ENCODE data around the gene CLDND2.

DNA sequence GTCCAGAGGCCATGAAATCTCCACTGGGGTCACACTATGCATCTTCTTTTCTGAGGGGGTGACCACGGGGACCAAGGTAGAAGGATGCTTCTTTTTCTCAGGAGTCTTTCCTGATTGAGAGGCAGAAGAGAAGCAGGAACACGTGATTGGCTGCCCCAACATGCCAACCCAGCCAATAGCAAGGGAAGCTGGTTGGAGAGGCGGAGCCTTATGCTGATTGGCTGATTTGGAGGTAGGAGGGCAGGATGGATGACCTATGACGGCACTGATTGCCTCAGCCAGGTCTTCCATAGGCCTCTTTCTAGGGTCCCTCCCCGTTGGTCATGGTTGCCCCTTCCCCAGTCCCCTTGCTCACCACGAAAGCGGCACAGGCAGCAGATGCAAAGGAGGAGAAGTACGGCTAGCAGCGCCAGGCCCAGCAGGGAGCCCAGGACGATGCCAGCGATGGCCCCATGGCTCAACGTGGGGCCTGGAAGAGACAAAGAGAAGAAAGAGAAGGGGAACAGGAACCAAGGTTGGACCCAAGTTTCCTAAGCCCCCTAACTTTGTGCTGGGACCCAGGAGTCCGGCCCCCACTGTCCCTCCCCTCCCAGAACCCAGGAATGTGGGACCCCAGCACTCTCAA lies 34.9 kb downstream of the CLDND2 start:
- TF ChIP-seq, protein P1, sequence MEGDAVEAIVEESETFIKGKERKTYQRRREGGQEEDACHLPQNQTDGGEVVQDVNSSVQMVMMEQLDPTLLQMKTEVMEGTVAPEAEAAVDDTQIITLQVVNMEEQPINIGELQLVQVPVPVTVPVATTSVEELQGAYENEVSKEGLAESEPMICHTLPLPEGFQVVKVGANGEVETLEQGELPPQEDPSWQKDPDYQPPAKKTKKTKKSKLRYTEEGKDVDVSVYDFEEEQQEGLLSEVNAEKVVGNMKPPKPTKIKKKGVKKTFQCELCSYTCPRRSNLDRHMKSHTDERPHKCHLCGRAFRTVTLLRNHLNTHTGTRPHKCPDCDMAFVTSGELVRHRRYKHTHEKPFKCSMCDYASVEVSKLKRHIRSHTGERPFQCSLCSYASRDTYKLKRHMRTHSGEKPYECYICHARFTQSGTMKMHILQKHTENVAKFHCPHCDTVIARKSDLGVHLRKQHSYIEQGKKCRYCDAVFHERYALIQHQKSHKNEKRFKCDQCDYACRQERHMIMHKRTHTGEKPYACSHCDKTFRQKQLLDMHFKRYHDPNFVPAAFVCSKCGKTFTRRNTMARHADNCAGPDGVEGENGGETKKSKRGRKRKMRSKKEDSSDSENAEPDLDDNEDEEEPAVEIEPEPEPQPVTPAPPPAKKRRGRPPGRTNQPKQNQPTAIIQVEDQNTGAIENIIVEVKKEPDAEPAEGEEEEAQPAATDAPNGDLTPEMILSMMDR (tag by site-specific recombination; IDR thresholded peaks at IDR 0.05): no peak
- TF ChIP-seq GLIS1 (tag by site-specific recombination; IDR thresholded peaks at IDR 0.05): no peak
- TF ChIP-seq, protein P2, sequence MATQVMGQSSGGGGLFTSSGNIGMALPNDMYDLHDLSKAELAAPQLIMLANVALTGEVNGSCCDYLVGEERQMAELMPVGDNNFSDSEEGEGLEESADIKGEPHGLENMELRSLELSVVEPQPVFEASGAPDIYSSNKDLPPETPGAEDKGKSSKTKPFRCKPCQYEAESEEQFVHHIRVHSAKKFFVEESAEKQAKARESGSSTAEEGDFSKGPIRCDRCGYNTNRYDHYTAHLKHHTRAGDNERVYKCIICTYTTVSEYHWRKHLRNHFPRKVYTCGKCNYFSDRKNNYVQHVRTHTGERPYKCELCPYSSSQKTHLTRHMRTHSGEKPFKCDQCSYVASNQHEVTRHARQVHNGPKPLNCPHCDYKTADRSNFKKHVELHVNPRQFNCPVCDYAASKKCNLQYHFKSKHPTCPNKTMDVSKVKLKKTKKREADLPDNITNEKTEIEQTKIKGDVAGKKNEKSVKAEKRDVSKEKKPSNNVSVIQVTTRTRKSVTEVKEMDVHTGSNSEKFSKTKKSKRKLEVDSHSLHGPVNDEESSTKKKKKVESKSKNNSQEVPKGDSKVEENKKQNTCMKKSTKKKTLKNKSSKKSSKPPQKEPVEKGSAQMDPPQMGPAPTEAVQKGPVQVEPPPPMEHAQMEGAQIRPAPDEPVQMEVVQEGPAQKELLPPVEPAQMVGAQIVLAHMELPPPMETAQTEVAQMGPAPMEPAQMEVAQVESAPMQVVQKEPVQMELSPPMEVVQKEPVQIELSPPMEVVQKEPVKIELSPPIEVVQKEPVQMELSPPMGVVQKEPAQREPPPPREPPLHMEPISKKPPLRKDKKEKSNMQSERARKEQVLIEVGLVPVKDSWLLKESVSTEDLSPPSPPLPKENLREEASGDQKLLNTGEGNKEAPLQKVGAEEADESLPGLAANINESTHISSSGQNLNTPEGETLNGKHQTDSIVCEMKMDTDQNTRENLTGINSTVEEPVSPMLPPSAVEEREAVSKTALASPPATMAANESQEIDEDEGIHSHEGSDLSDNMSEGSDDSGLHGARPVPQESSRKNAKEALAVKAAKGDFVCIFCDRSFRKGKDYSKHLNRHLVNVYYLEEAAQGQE (tag by site-specific recombination; IDR thresholded peaks at IDR 0.05): no peak
- no peak for TF ChIP-seq ZNF2 (tag by site-specific recombination; IDR thresholded peaks at IDR 0.05)
- TF ChIP-seq ZNF600 (tag by site-specific recombination; IDR thresholded peaks at IDR 0.05): no peak
- no peak for TF ChIP-seq ZNF140 (tag by site-specific recombination; IDR thresholded peaks at IDR 0.05)
- TF ChIP-seq SP2 (tag by site-specific recombination; IDR thresholded peaks at IDR 0.05): 0 out of 2 replicates have a peak, but pooled peaks have one; percentile 19
- TF ChIP-seq, protein P3, sequence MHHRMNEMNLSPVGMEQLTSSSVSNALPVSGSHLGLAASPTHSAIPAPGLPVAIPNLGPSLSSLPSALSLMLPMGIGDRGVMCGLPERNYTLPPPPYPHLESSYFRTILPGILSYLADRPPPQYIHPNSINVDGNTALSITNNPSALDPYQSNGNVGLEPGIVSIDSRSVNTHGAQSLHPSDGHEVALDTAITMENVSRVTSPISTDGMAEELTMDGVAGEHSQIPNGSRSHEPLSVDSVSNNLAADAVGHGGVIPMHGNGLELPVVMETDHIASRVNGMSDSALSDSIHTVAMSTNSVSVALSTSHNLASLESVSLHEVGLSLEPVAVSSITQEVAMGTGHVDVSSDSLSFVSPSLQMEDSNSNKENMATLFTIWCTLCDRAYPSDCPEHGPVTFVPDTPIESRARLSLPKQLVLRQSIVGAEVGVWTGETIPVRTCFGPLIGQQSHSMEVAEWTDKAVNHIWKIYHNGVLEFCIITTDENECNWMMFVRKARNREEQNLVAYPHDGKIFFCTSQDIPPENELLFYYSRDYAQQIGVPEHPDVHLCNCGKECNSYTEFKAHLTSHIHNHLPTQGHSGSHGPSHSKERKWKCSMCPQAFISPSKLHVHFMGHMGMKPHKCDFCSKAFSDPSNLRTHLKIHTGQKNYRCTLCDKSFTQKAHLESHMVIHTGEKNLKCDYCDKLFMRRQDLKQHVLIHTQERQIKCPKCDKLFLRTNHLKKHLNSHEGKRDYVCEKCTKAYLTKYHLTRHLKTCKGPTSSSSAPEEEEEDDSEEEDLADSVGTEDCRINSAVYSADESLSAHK (tag by site-specific recombination; IDR thresholded peaks at IDR 0.05): no peak
- TF ChIP-seq ZNF433 (tag by site-specific recombination; IDR thresholded peaks at IDR 0.05; ENCODE audit: low read depth): no peak
- no peak for TF ChIP-seq ZXDB (tag by site-specific recombination; IDR thresholded peaks at IDR 0.05)
- TF ChIP-seq, protein P4, sequence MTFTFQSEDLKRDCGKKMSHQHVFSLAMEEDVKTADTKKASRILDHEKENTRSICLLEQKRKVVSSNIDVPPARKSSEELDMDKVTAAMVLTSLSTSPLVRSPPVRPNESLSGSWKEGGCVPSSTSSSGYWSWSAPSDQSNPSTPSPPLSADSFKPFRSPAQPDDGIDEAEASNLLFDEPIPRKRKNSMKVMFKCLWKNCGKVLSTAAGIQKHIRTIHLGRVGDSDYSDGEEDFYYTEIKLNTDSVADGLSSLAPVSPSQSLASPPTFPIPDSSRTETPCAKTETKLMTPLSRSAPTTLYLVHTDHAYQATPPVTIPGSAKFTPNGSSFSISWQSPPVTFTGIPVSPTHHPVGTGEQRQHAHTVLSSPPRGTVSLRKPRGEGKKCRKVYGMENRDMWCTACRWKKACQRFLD (tag by site-specific recombination; IDR thresholded peaks at IDR 0.05): no peak
- no peak for TF ChIP-seq ZNF274 (IDR thresholded peaks at IDR 0.05; ENCODE audit: low read length)
- TF ChIP-seq ZNF274 (tag by site-specific recombination; IDR thresholded peaks at IDR 0.05; ENCODE audit: borderline replicate concordance): no peak
